Endothelial cell of umbilical vein (primary cell): Measurements from ENCODE around the gene GRID1. TPM values are rescaled to one million over a fixed set of nuclear protein-coding genes. Genes with fewer than 3 reads are reported as not detected.

Source experiments
- BruUV-seq: library from RNA; stranded (reverse); fragments of 400-500 nt; replicated peaks from 2 replicates; lab custom pipeline; 2021; lab: Mats Ljungman, UMichigan
- CTCF ChIA-PET: fragments of 300-600, 350-600 bp; sonication (Branson Sonifier 250); formaldehyde crosslinking; loops from one replicate; lab custom pipeline; 2021; ENCODE audit warnings: antibody characterized with exemption, inconsistent platforms; lab: Charles Lee
- POLR2A ChIA-PET: fragments of 300-600, 350-600 bp; sonication (Branson Sonifier 250); formaldehyde crosslinking; loops from one replicate; lab custom pipeline; 2021; ENCODE audit warnings: antibody characterized with exemption, inconsistent platforms; lab: Charles Lee
- DNase-seq: peaks from one replicate; pipeline ENCODE4 v3.0.0-alpha.2; 2011; ENCODE audit warnings: low read depth, low spot score
- FAIRE-seq: peaks from 2 replicates; lab custom pipeline; 2011; peaks lifted over from hg19 to GRCh38; lab: Jason Lieb, UNC
- H2AFZ ChIP-seq: 2 replicates; pipeline ENCODE4 v1.6.0; 2012; ENCODE audit warnings: low read depth, low read length, control low read depth, inconsistent platforms
- H3K27ac ChIP-seq: 2 replicates; pipeline ENCODE4 v1.5.1; 2011; ENCODE audit warnings: low read depth, mild to moderate bottlenecking, control low read depth, low read length, moderate library complexity; ENCODE audit not compliant: insufficient read depth
- H3K27me3 ChIP-seq, 2 experiments: 2 replicates each; pipeline versions ENCODE4 v1.6.0 to v1.6.1; 2011; ENCODE audit warnings: low read length in 2 of 2, mixed read lengths in 1 of 2; ENCODE audit not compliant: control insufficient read depth in 2 of 2, insufficient read depth in 2 of 2
- H3K36me3 ChIP-seq, 2 experiments: 2 replicates in 1 of 2; 3 replicates in 1 of 2; pipeline ENCODE4 v1.5.1; 2011; ENCODE audit warnings: low read length in 2 of 2, mild to moderate bottlenecking in 1 of 2, moderate library complexity in 1 of 2; ENCODE audit not compliant: control insufficient read depth in 2 of 2, insufficient read depth in 2 of 2; ENCODE audit errors: extremely low read depth in 1 of 2
- H3K4me1 ChIP-seq: 3 replicates; pipeline ENCODE4 v1.5.1; 2011; ENCODE audit warnings: mild to moderate bottlenecking, low read length; ENCODE audit not compliant: control insufficient read depth, insufficient read depth; ENCODE audit errors: extremely low read depth
- H3K4me2 ChIP-seq: 2 replicates; pipeline ENCODE4 v1.6.1; 2011; ENCODE audit warnings: low read length, control low read depth, mixed read lengths; ENCODE audit not compliant: insufficient read depth
- H3K4me3 ChIP-seq, 3 experiments: fragments of 200-600 bp in 1 of 3; sonication (generic), shearing (Covaris generic) in 1 of 3; replicated peaks in 1 of 3; 2 replicates each; pipeline ENCODE4 v1.5.1; 2011 to 2016; ENCODE audit warnings: control low read depth in 3 of 3, low read length in 3 of 3, mild to moderate bottlenecking in 2 of 3, inconsistent platforms in 1 of 3, low read depth in 1 of 3, moderate library complexity in 1 of 3; ENCODE audit not compliant: insufficient read depth in 1 of 3
- H3K79me2 ChIP-seq: 2 replicates; pipeline ENCODE4 v1.6.0; 2012; ENCODE audit warnings: low read length, inconsistent platforms; ENCODE audit not compliant: control insufficient read depth, insufficient read depth
- H3K9ac ChIP-seq: replicated peaks from 2 replicates; pipeline ENCODE3; 2011; ENCODE audit warnings: low read length, control low read depth; ENCODE audit not compliant: insufficient read depth; ENCODE audit errors: extremely low read depth
- H3K9me1 ChIP-seq: replicated peaks from 3 replicates; pipeline ENCODE4 v1.6.0; 2011; ENCODE audit warnings: mild to moderate bottlenecking, low read length; ENCODE audit not compliant: control insufficient read depth, insufficient read depth; ENCODE audit errors: extremely low read depth
- H3K9me3 ChIP-seq: replicated peaks from 2 replicates; pipeline ENCODE4 v1.5.1; 2012; ENCODE audit warnings: low read length, inconsistent platforms; ENCODE audit not compliant: control insufficient read depth, insufficient read depth
- H4K20me1 ChIP-seq: replicated peaks from 2 replicates; pipeline ENCODE3; 2011; ENCODE audit warnings: mild to moderate bottlenecking, low read length; ENCODE audit not compliant: control insufficient read depth, insufficient read depth; ENCODE audit errors: extremely low read depth
- EZH2 ChIP-seq: IDR thresholded peaks from 2 replicates; pipeline ENCODE4 v1.6.1; 2012; ENCODE audit warnings: borderline replicate concordance, low read depth, mild to moderate bottlenecking, moderate library complexity, low read length, inconsistent platforms; ENCODE audit not compliant: severe bottlenecking
- FOS ChIP-seq: IDR thresholded peaks from 2 replicates; pipeline ENCODE4 v1.6.1; 2011; ENCODE audit warnings: mild to moderate bottlenecking, low read length, moderate library complexity, borderline replicate concordance; ENCODE audit not compliant: insufficient read depth
- GATA2 ChIP-seq: IDR thresholded peaks from 2 replicates; pipeline ENCODE4 v1.7.0; 2011; ENCODE audit warnings: low read depth, mild to moderate bottlenecking, moderate library complexity, mixed read lengths, low read length; ENCODE audit not compliant: insufficient read length, insufficient read depth
- JUN ChIP-seq: IDR thresholded peaks from 2 replicates; pipeline ENCODE4 v1.6.1; 2011; ENCODE audit warnings: borderline replicate concordance, low read depth; ENCODE audit not compliant: insufficient read length, insufficient read depth
- MAX ChIP-seq: IDR thresholded peaks from 2 replicates; pipeline ENCODE4 v1.6.1; 2011; ENCODE audit not compliant: insufficient read depth, insufficient read length
- MYC ChIP-seq: IDR thresholded peaks from one replicate; pipeline ENCODE4 v1.6.1; 2011; ENCODE audit warnings: mild to moderate bottlenecking, low read depth, low read length
- POLR2A ChIP-seq: IDR thresholded peaks from 2 replicates; pipeline ENCODE4 v1.6.1; 2012; ENCODE audit warnings: low read depth, mild to moderate bottlenecking, control low read depth, low read length
- POLR2AphosphoS5 ChIP-seq: IDR thresholded peaks from 2 replicates; pipeline ENCODE4 v1.6.1; 2012; ENCODE audit warnings: low read depth, mild to moderate bottlenecking, control low read depth, low read length, moderate library complexity; ENCODE audit not compliant: insufficient read depth
- dilution Hi-C: fragments of 300-500 bp; cut with MboI; formaldehyde crosslinking; loops from one replicate; pipeline ENCODE4 v1.15.0; 2019; ENCODE audit warnings: low sequenced_read_pairs; ENCODE audit not compliant: extremely low pct_ligation_motif_present
- intact Hi-C: fragments of 100-400 bp; cut with micrococcal nuclease; formaldehyde crosslinking; loops from one replicate; pipeline ENCODE4 v1.10.0; 2022
- polyA plus RNA-seq, 4 experiments: library from polyadenylated mRNA; depleted of rRNA in 3 of 4; stranded (reverse) in 3 of 4; unstranded in 1 of 4; fragments of >200 nt; gene quantifications; 2 replicates each; pipeline versions ENCODE4 v1.2.1 to v1.2.3, GENCODE V29; 2011 to 2012; ENCODE audit warnings: missing spikeins in 1 of 4
- total RNA-seq: library from RNA; stranded (reverse); gene quantifications from 2 replicates; pipeline ENCODE4 v1.2.3, GENCODE V29; 2021
- TF ChIP-seq, protein P1 (sequence below), 2 donors: IDR thresholded peaks; 1 replicate in 1 of 2; 2 replicates in 1 of 2; pipeline ENCODE4 v1.5.1; 2011; ENCODE audit warnings: low read length in 2 of 2, mild to moderate bottlenecking in 2 of 2, moderate library complexity in 2 of 2, control low read depth in 1 of 2, inconsistent platforms in 1 of 2, low read depth in 1 of 2; ENCODE audit not compliant: insufficient read depth in 1 of 2; ENCODE audit errors: extremely low read depth in 1 of 2

GRID1 gene
- total and polyA plus RNA-seq, 2 donors (not counting 3 experiments of a cell fraction or from before 2014, with no cell fraction given): not detected

DNA sequence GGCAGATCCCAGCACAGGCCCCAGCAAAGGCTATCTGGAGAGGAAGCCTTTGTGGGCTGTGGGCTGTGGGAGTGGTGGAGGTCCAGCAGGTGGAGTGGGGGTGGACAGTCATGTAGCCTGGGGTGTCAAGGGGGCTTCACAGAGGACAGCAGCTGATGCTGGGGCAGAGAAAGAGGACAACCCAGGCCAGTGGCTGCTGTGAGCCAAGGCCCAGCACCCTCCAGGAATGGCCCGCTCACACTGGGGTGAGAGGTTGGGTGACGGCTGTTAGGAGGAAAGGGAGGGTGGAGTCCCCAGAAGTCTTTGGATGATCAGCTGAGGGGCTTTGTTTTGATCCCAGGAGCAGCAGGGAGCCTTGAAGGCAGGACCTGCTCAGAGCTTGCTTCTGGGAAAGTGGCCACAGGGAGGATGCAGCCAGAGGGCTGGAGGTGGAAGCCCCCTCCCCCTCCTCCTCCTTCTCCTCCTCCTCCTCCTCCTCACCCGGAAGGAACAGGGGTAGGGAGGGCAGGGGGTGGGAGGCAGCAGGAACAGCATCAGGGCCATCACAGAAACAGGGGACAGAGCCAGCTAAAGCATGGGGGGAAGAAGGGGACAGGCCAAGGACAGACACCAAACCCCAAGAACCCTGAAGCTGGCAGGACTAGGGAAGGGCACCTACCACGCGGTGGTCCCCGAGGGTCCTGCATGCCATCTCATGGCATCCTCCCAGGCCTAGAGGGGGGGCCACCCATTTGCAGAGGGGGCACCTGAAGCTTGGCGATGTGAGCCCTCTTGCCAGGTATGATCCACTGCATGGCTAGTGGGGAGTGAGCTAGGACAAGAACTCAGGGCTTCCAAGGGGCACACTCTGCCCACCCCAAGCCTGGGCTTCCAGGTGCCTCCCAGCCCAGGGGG is 144.9 kb downstream of the GRID1 start:
- ChIA-PET POLR2A (no interaction called here), CTCF (no interaction called here)
- no peaks in the 10 kb centered on the region for H4K20me1 ChIP-seq
- no peak for TF ChIP-seq JUN
- TF ChIP-seq MYC: no peak
- TF ChIP-seq POLR2A: no peak
- TF ChIP-seq FOS: no peak
- no peak for TF ChIP-seq POLR2AphosphoS5
- no peak for TF ChIP-seq EZH2
- TF ChIP-seq, protein P1, sequence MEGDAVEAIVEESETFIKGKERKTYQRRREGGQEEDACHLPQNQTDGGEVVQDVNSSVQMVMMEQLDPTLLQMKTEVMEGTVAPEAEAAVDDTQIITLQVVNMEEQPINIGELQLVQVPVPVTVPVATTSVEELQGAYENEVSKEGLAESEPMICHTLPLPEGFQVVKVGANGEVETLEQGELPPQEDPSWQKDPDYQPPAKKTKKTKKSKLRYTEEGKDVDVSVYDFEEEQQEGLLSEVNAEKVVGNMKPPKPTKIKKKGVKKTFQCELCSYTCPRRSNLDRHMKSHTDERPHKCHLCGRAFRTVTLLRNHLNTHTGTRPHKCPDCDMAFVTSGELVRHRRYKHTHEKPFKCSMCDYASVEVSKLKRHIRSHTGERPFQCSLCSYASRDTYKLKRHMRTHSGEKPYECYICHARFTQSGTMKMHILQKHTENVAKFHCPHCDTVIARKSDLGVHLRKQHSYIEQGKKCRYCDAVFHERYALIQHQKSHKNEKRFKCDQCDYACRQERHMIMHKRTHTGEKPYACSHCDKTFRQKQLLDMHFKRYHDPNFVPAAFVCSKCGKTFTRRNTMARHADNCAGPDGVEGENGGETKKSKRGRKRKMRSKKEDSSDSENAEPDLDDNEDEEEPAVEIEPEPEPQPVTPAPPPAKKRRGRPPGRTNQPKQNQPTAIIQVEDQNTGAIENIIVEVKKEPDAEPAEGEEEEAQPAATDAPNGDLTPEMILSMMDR (IDR thresholded peaks at IDR 0.05; ENCODE audit: extremely low read depth in 1 of 2, insufficient read depth in 1 of 2, low read depth in 1 of 2, low read length in 2 of 2): no peak
- no peak for TF ChIP-seq MAX
- no peak for TF ChIP-seq GATA2
- no peak overlapping the region for H3K27ac ChIP-seq
- DNase-seq (no peak), FAIRE-seq (no peak)
- H3K79me2 ChIP-seq: no peaks in the 10 kb centered on the region
- no peaks in the 10 kb centered on the region for H3K36me3 ChIP-seq
- no TSS peak for BruUV-seq
- no peaks in the 10 kb centered on the region for H3K4me1 ChIP-seq
- H3K9ac ChIP-seq: no peak overlapping the region
- intact Hi-C loops: no loop called here
- no peak overlapping the region for H3K4me3 ChIP-seq
- no peaks in the 10 kb centered on the region for H3K27me3 ChIP-seq
- no peaks in the 10 kb centered on the region for H3K9me1 ChIP-seq
- dilution Hi-C loops: no loop called here
- no peaks in the 10 kb centered on the region for H3K9me3 ChIP-seq
- no peak overlapping the region for H2AFZ ChIP-seq
- no peak overlapping the region for H3K4me2 ChIP-seq
